Measurements from ENCODE around the gene MANBA.

Gene MANBA

GRCh38 chr4:102608190-102608589 lies 152.6 kb downstream of the MANBA start:
- H3K4me2 ChIP-seq (ENCODE audit: low read depth, low read length, poor library complexity, severe bottlenecking) = no peak overlapping the region
- TF ChIP-seq EZH2phosphoT487 (IDR thresholded peaks at IDR 0.05; ENCODE audit: borderline replicate concordance) (no peak), CTCF (conservative IDR thresholded peaks at IDR 0.05; ENCODE audit: low read length) (no peak)
- H3K9me3 ChIP-seq (ENCODE audit: insufficient read depth, low read depth, low read length) = no peaks in the 10 kb centered on the region
- no peaks in the 10 kb centered on the region for H3K9me2 ChIP-seq (replicated peaks; ENCODE audit: low read depth, low read length)
- H4K20me1 ChIP-seq (ENCODE audit: insufficient read depth, low read length, poor library complexity, severe bottlenecking) = no peaks in the 10 kb centered on the region
- H3K4me1 ChIP-seq (ENCODE audit: insufficient read depth, low read length, poor library complexity, severe bottlenecking) = peaks cover 7% of the 10 kb centered on the region
- no peaks in the 10 kb centered on the region for H3K79me2 ChIP-seq (ENCODE audit: insufficient read depth, low read length)
- H2AFZ ChIP-seq (ENCODE audit: low read length) = no peak overlapping the region
- no peak overlapping the region for H3K4me3 ChIP-seq (ENCODE audit: low read length, poor library complexity, severe bottlenecking)
- peaks cover 82% of the 10 kb centered on the region for H3K36me3 ChIP-seq (ENCODE audit: insufficient read depth, low read length)
- no peak overlapping the region for H3K9ac ChIP-seq (ENCODE audit: low read depth, low read length, poor library complexity, severe bottlenecking)
- no peaks in the 10 kb centered on the region; the same call in 1 of the 2 replicates for H3F3A ChIP-seq (ENCODE audit: low read depth)
- no peaks in the 10 kb centered on the region for H3K27me3 ChIP-seq (ENCODE audit: insufficient read depth, low read length, poor library complexity, severe bottlenecking)

GRCh38 chr4:102606846-102607450 lies 153.8 kb downstream of the MANBA start:
- Histone ChIP-seq H3K9me2 (replicated peaks; ENCODE audit: low read depth, low read length) (no peaks in the 10 kb centered on the region), H4K20me1 (ENCODE audit: insufficient read depth, low read length, poor library complexity, severe bottlenecking) (no peaks in the 10 kb centered on the region), H3K9ac (ENCODE audit: low read depth, low read length, poor library complexity, severe bottlenecking) (no peak overlapping the region), H3K9me3 (ENCODE audit: insufficient read depth, low read depth, low read length) (no peaks in the 10 kb centered on the region), H3K4me2 (ENCODE audit: low read depth, low read length, poor library complexity, severe bottlenecking) (no peak overlapping the region), H3K4me1 (ENCODE audit: insufficient read depth, low read length, poor library complexity, severe bottlenecking) (no peaks in the 10 kb centered on the region), H3K27me3 (ENCODE audit: insufficient read depth, low read length, poor library complexity, severe bottlenecking) (no peaks in the 10 kb centered on the region), H3K79me2 (ENCODE audit: insufficient read depth, low read length) (no peaks in the 10 kb centered on the region), H3K4me3 (ENCODE audit: low read length, poor library complexity, severe bottlenecking) (no peak overlapping the region), H3F3A (ENCODE audit: low read depth) (no peaks in the 10 kb centered on the region), H3K36me3 (ENCODE audit: insufficient read depth, low read length) (peaks cover 78% of the 10 kb centered on the region), H2AFZ (ENCODE audit: low read length) (no peak overlapping the region)
- TF ChIP-seq CTCF (conservative IDR thresholded peaks at IDR 0.05; ENCODE audit: low read length) (no peak), EZH2phosphoT487 (IDR thresholded peaks at IDR 0.05; ENCODE audit: borderline replicate concordance) (no peak)

GRCh38 chr4:102606261-102606660 lies 154.5 kb downstream of the MANBA start:
- Histone ChIP-seq H3K4me1 (ENCODE audit: insufficient read depth, low read length, poor library complexity, severe bottlenecking) (no peaks in the 10 kb centered on the region), H3K9me2 (replicated peaks; ENCODE audit: low read depth, low read length) (no peaks in the 10 kb centered on the region), H3K36me3 (ENCODE audit: insufficient read depth, low read length) (peaks cover 77% of the 10 kb centered on the region), H3K9ac (ENCODE audit: low read depth, low read length, poor library complexity, severe bottlenecking) (no peak overlapping the region), H3K79me2 (ENCODE audit: insufficient read depth, low read length) (no peaks in the 10 kb centered on the region), H3K9me3 (ENCODE audit: insufficient read depth, low read depth, low read length) (no peaks in the 10 kb centered on the region), H3F3A (ENCODE audit: low read depth) (no peaks in the 10 kb centered on the region), H3K27me3 (ENCODE audit: insufficient read depth, low read length, poor library complexity, severe bottlenecking) (no peaks in the 10 kb centered on the region), H3K4me2 (ENCODE audit: low read depth, low read length, poor library complexity, severe bottlenecking) (no peak overlapping the region), H2AFZ (ENCODE audit: low read length) (no peak overlapping the region), H4K20me1 (ENCODE audit: insufficient read depth, low read length, poor library complexity, severe bottlenecking) (no peaks in the 10 kb centered on the region), H3K4me3 (ENCODE audit: low read length, poor library complexity, severe bottlenecking) (no peak overlapping the region)
- no peak for TF ChIP-seq CTCF (conservative IDR thresholded peaks at IDR 0.05; ENCODE audit: low read length)
- no peak for TF ChIP-seq EZH2phosphoT487 (IDR thresholded peaks at IDR 0.05; ENCODE audit: borderline replicate concordance)

Data from Loucy (cell line).